NCI-H187 (cell line): ENCODE data around the gene WNT9B.
A peak's percentile ranks its signal among the peaks of the same experiment; 100 is the strongest.
"Not testable (repeated sequence)": the region's sequence is repeated elsewhere in the genome, so short reads cannot be mapped to it uniquely, and the experiment has no call there.

Source experiments
- DNase-seq, 2 experiments: peaks; one replicate each; lab custom pipeline; 2025; lab: John Stamatoyannopoulos, UW

WNT9B gene

DNA sequence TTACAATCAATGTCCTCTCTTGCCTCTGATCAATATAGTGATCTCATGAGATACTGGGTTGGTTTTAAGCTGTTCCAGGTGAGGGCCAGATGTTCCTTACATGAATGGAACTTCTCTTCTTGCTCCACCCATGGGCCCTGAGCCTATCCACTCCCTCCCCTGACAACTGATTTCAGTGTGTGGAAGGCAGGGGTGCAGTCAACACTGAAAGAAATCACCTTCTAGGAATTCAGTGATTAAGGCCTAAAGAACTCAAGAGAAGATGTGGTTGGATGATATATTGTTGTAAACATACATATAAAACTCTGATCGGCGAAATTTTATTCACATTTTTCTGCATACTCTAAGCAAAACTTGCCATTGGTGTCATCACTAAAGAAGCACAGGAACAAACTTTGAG, 64.8 kb downstream of the WNT9B start:
- no peak for DNase-seq

DNA sequence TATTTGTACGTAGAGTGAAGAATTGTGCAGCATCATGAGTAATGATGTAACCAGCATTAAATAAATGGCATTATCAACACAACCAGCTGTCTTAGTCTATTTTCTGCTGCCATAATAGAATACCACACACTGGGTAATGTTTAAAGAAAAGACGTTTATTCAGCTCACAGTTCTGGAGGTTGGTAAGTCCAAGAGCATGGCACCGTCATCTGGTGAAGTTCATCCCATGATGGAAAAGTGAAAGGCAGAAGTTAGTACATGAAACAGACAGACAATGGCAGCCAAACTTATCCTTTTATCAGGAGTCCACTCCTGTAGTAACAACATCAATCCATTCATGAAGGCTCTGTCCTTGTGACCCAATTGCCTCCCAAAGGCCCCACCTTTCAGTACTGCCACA, 65.2 kb downstream of the WNT9B start:
- no peak for DNase-seq

DNA sequence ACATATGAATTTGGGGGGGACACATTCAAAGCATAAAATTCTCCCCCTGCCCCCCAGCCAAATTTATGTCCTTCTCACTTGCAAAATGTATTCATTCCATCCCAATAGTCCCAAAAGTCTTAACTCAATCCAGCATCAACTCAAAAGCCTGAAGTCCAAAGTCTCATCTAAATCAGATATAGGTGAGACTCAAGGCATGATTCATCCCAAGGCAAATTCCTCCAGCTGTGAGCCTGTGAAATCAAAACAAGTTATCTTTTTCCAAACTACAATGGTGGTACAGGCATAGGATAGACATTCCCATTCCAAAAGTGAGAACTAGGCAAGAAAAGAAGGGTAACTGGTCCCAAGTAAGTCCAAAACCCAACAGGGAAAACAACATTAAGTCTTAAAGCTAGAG, 65.7 kb downstream of the WNT9B start:
- no peak for DNase-seq

DNA sequence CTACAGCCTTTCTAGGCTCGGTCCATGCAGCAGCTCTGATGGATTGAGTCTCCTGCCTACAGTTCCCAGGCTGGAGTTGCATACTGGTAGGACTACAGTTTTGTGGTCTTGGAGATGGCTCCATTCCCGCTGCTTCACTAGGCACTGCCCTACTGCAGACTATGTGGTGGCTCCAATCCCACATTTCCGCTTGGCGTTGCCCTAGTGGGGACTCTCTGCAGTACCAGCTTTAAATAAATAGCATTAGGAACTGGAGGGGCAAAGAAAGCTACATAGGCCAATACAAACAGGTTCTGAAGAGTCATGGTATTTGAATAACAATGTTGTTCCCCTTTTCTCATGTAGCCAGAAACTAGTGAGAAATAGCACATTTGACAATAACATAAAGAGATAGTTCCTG, 66.1 kb downstream of the WNT9B start:
- no peak for DNase-seq

DNA sequence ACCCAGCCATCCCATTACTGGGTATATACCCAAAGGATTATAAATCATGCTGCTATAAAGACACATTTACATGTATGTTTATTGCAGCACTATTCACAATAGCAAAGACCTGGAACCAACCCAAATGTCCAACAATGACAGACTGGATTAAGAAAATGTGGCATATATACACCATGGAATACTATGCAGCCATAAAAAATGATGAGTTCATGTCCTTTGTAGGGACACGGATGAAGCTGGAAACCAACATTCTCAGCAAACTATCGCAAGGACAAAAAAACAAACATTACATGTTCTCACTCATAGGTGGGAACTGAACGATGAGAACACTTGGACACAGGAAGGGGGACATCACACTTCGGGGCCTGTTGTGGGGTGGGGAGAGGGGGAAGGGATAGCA, 70.6 kb downstream of the WNT9B start:
- not testable (repeated sequence) for DNase-seq

DNA sequence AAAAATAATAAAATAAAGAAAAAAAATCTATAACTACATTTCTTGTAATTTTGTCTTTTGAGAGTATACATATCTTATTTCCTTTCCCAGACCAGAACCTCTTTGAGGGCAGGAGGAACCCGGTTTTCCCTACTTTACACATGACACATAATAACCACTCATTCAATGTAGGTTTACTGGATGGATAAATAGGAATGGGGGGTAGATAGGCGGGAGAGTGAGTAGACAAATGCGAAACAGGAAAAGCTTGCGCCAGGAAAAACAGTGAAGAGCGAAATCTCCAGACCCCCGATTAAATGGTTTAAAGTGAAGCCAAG, 71.1 kb downstream of the WNT9B start:
- no peak for DNase-seq

DNA sequence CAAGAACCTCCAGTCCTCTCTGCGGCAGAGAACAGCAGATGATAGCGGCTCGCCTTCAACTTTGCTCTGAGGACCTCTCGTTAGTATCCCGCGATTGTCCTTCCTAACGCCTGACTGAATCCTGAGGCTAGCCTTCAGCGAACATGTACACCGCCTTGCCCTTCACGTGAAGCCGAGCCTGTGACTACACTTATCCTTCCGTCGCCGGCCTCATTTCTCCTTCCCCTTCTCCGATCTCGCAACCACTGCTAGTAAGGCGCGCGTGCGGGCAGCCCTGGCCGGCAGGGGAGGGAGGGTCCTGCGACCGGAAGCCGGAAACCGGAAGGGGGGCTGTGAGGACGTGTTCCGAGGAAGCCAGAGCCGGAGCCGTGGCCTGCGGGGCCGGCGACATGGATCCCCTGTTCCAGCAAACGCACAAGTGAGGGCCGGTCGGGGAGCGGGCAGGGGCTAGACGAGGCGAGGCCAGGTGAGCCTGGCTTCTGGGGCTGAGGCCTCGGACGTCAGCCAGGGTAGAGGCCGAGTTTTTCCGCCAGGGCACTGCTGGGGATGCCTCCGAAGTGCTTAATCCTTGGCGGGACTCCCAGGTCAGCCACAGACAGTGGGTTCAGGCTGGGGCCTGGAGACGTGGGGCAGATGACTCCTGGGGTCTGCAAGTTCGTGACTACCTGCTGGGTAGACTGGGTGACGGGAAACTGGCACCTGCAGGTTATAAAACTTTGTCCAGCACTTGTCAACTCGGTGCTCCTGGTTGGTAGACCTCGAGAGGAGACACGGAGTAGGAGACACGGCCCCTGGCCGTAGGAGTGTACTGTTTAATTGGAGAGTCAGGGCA, 71.6 kb downstream of the WNT9B start, which contains the start of gene GOSR2:
Gene GOSR2 (plus strand): TSS at position 357 of the 832 bp plus-strand sequence. CDS start 33 bp downstream, at position 390.
- peak; percentile 80 to 92 for DNase-seq

DNA sequence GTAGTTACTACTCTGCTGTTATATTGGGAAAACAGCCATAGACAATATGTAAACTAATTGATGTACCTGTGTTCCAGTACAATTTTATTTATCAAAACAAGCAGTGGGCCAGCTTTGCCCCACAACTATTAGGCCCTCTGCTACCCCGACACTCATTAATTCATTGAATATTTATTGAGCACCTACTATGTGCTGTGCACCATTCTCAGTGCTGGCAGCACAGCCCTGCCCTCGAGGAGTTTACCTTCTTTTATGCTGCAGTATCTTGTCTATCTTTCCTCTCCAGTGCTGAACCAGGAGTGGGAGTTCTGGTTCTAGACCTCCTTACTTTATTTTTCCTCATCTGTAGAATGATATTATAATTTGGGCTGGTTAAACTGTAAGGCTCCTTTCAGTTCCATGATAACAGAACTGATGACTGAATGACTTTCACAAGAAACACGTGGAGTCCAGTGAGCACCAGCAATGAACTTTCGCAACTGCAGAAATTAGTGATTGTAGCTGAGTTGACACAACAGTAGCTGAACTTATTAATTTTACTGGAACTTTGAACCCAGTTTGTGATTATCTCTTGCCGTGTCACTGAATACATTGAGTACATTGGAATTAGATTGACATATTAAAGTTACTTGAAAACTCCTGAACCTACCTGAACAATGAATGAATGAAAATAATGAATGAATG, 73.9 kb downstream of the WNT9B start:
- no peak for DNase-seq

DNA sequence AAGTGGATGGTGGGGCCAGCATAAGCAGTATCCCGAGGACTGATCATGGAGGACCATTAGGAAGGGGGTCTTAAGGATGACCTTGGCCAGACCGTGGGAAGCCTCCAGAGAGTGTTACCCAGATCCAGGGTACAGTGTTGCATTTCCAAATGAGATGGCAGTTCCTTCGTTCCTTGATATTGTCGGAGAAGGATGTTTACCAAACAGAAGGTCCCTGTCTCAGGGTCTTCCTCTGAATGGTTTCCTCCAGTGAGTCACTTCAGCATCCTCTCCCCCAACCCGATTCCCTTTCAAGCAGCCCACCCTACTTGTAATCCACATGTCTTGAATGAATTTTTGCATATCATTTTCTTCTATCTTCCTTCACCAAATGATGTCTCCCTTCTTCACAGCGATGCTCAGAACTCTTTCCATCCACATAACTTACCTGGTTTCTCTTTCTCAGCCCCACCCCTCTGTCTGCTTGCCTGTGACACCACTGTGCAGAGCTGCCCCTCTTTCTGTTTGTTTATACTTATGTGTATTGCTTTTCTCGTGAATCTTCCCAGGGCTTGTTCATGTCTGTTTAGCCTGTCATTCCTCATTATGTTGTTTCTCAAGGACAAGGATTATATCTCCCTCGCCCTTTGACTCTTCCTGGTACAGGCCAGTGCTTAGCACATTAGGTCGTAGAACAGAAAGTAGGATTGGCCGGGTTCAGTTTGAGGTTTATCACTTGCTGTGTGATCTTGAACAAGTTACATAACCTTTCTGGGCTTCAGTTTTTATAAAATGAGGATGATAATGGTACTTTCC, 77.3 kb downstream of the WNT9B start:
- DNase-seq, result no peak

DNA sequence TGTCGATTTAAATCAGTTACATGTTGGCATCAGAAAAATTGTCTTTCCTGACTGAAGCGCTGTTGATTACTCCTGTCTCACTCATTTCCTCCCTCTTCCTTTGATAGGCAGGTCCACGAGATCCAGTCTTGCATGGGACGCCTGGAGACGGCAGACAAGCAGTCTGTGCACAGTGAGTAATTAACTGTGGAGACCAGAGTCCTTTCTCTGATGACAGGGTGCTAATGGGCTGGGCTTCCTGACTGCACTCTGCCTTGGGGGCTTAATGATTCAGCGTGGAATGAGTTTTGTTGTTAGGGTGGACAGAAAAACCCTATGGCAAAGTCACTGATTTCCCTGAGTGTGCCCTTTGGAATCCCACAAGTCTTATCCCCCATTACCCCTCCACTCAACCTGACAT, 78.0 kb downstream of the WNT9B start:
- no peak for DNase-seq

DNA sequence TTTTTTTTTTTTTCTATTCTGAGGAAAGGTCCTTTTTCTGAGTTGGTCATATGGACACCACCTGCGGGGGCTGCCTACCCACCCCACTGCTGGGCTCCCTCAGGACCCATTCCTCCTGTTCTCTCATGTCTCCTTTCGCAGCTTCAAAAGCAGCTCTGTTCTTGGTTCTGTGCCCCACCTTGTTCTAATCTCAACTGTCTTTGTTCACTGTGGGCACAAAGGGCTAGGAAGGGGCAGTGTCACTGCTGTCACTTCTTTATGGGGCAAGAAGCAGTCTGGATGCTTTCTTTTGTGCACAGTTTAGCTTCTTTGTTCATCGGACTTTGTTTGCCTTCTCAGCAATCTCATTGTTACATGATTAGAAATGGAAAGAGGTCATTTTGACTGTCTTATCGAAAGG, 78.7 kb downstream of the WNT9B start:
- no peak for DNase-seq

DNA sequence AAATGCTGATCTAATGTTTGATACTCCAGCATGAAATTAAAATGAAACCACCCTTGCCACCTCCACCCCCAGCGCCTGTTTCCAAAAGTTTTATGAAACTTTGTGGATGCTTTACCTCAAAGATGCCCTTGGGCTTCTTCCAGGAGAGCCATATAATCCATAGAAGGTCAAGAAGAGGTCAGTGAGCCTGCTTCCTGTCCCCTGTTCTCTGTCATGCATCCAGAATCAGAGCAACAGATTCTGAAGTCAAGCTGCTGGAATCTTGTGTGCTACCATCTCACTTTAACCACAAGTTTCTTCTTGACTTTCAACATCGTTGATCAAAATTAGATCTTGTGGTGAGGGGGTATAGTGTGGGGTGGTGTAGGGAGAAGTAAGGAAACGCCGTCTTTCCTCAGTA, 80.2 kb downstream of the WNT9B start:
- no peak for DNase-seq

DNA sequence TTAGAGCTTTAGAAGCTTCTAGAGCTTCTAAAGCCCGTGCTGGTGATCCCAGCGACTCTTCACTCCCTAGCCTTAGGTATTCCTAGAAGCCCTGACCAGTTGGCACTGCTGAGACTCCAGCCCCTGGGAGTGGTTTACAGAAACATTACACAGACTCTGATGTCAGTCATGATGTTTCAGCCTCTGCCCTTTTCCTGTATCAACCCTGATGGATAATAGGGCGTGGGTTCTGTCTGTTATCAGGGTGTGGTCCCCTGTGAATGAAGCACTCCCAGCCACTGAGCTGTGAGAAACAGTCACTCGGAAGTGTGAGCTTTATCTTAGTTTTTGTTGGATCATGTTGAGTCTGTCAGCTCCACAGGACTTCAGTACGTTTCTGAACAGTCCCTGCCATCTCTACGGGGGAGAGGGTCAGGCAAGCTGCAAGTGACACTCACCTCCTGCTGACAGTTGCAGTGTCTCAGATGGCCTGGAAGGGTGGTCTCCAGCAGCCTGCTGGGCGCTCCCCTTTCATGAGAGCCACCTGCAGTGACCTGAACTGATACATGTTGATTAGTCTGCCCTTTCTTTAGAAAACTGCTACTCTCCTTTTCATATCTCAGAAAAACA, 84.4 kb downstream of the WNT9B start:
- DNase-seq, result no peak
